GM21529 (cell line): Measurements from ENCODE around the gene DIPK1B.

Experiments
- ATAC-seq: cut with Tn5 transposase; IDR thresholded peaks from one replicate; pipeline ENCODE4 v1.9.1; 2021; ENCODE audit not compliant: unreplicated experiment

The DIPK1B gene

GRCh38 chr9:136686794-136687711 is 25.3 kb upstream of the DIPK1B start, which contains the start of gene AGPAT2:
TSS of gene AGPAT2 (minus strand) at chr9:136687457. CDS start at chr9:136687357, 100 bp downstream.
- ATAC-seq = peak; percentile 67

- no peak for ATAC-seq
Measured at GRCh38 chr9:136687721-136688223, 24.6 kb upstream of the DIPK1B start.

- no peak for ATAC-seq
Measured at GRCh38 chr9:136688274-136689107, 23.9 kb upstream of the DIPK1B start.

- no peak for ATAC-seq
Measured at GRCh38 chr9:136689108-136689460, 23.3 kb upstream of the DIPK1B start.

GRCh38 chr9:136690104-136690805 is 22.1 kb upstream of the DIPK1B start:
- ATAC-seq = no peak

GRCh38 chr9:136690806-136691261 is 21.5 kb upstream of the DIPK1B start:
- no peak for ATAC-seq

GRCh38 chr9:136691316-136692184 is 20.8 kb upstream of the DIPK1B start:
- ATAC-seq = no peak

GRCh38 chr9:136692185-136693134 is 19.9 kb upstream of the DIPK1B start:
- no peak for ATAC-seq

GRCh38 chr9:136693135-136693489 is 19.3 kb upstream of the DIPK1B start:
- ATAC-seq = no peak

- no peak for ATAC-seq
Measured at GRCh38 chr9:136693490-136694162, 18.7 kb upstream of the DIPK1B start.

- no peak for ATAC-seq
Measured at GRCh38 chr9:136694163-136694871, 18.1 kb upstream of the DIPK1B start.

GRCh38 chr9:136694872-136695247 is 17.5 kb upstream of the DIPK1B start:
- ATAC-seq = no peak

- ATAC-seq = no peak
Measured at GRCh38 chr9:136695435-136695895, 16.9 kb upstream of the DIPK1B start.

GRCh38 chr9:136695955-136696354 is 16.4 kb upstream of the DIPK1B start:
- ATAC-seq = no peak

- no peak for ATAC-seq
Measured at GRCh38 chr9:136696502-136696901, 15.9 kb upstream of the DIPK1B start.

GRCh38 chr9:136697146-136697820 is 15.1 kb upstream of the DIPK1B start:
- ATAC-seq = no peak
